ELR (cell line): Measurements from ENCODE around the gene MOB4.
"Not testable (repeated sequence)": the region's sequence is repeated elsewhere in the genome, so short reads cannot be mapped to it uniquely, and the experiment has no call there.

ENCODE experiments used
- DNase-seq: peaks from one replicate; pipeline ENCODE4 v3.0.0-alpha.2; 2015; ENCODE audit warnings: low read depth

Gene MOB4

DNA sequence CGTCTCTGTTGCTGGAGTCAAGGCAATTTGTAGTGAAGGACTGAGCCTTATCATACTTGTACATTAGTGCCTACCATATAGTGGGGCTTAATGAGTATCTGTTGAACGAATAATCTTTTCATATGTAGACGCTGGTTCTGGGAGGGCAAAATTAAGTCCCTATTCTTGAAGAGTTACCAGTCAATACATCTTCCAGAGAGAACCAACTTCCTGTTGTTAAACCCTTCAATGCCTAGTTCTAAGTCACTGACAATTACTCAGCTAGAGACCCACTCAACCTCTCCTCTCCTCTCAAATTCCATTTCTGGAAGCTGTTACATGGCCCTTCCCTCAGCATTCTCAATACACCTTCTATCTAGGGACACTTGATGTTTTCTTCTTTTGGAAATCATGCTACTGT lies 1.1 kb upstream of the MOB4 start:
- peak; percentile 58 for DNase-seq

DNA sequence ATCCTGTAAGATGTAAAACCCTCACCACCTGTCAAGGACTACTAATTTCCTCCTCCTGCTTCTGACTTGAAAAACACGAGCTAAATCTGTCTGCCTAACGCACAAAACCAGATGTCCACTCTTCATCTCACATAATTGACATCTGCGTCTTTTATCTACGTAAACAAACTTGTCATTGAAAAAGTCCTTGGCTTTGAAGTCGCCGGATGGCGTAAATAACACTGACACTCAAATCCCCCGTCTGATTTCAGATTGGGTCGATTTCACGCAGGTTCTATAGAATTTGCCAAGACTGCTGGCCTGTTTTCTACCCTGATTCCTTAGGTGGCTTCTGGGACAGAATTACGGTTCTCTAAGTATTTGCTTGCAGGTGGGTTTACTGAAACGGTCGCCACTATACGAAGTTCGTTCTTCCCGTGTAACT lies 539 bp upstream of the MOB4 start:
- no peak for DNase-seq

DNA sequence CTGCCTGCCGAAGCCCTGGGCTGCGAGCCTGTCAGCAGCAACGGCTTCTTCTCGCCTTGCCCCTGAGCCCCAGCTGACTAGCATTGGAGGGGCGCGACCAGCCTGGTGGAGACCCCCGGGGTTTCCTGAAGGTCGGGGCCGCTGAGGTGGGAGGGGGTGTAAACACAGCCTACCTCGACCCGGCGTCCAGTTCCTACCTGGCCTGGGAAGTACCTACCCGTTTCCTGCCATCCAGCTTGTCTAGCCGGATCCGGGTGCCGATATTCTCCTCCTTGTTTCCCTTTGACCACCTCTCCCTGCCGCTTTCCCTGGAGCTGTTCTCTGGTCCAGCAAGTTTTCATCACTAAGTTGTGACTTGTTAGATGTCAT lies 511 bp downstream of the MOB4 start:
- DNase-seq, result peak; percentile 56

DNA sequence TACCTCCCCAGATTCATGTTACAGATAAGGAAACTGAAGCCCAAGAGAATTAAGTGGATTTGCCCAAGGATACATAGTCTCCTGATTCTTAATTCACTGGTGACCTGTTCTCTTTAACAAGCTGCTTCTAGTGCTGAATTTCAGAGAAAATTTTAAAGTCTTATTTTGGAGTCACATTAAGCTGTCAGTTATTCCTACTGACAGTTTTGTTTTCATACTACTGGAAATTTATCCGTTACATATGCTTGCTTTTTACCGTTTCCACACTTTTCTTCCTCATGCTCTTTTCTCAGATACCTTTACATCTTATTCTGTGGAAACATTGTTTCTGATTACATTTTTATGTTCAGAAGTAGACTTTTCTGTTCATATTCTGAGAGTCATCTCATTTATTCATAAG lies 1.3 kb downstream of the MOB4 start:
- DNase-seq, result no peak

DNA sequence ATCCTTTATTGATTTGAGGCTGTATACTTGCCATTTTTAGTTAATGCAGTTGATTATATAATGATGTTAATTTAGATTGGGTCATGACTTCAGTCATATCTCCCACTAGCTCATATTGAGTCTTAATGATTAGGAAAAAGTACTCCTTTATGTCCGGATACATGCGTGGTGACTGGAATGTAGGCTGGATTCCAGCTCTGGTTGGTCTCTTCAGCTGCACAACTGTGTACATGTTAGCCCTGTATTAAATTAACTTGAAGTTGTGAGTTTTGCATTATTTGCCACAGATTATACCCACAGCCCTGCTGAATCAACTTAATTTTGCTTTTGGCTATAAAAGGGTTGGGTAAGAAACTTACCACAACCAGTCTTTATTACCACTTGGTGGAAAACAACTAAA lies 22.5 kb downstream of the MOB4 start:
- DNase-seq, result no peak

DNA sequence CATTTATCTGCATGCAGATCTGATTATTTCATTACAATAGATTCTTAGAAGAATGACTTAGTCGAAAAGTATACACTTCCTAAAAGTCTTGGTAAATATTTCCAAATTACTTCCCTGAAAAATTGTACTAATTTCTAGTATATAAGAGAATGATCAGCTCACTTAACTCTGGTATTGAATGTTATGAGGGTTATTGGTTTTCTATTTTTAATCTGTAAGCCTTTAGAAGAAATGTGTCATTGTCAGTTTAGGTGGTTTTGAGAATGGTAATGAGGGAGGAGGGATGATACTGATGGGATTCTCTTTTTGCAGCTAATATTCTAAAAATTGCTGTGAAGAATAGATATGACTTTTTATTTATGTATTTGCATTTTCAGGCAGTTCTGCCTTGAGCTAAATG lies 23.9 kb downstream of the MOB4 start:
- no peak for DNase-seq

DNA sequence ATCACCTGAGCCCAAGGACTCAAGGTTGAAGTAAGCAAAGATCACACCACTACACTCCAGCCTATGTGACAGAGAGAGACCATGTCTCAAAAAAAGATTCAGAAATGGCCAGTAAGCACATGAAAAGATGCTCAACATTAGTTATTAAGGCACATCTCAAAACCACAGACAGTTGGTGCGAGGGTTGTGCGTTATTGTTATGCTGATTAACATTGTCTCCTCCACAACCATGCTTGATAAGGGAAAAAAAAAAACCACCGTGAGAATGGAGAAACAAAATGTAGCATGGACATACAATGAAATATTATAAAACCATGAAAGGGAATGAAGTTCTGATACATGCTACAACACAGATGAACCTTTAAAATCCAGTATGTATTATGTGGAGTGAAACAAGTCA lies 27.3 kb downstream of the MOB4 start:
- no peak for DNase-seq

DNA sequence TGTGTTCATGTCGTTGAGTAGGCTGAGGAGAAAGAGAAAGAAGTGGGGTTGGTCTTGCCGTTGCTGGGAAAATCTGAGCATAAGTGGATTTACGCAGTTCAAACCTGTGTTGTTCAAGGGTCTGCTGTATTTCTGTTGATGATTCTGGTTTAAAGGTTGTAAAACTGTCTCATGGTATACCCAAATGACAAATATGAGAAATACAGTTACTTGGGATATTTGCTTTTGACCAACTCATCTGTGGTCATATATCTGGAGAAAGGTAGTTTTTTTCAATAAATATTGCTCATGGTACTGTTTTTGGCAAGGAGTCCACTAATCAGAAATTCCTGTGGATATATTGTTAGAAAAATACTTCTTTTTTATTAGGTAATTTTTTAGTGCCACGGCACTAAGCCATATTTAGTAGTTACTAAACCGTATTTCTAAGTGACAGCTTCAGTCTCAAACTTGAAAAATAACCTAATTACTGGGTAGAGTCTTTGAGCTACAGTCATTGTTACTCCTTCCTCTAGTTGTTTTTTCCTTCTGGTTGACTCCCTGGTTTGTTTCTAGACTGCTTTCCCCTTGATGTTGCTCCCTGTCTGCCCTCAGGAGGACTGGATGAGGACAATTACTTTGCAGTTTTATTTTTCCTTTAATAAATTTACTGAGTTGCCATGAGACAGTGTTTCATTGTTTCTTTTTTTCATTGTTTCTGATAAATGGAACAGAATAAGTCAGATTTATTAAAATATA lies 31.5 kb downstream of the MOB4 start:
- no peak for DNase-seq

DNA sequence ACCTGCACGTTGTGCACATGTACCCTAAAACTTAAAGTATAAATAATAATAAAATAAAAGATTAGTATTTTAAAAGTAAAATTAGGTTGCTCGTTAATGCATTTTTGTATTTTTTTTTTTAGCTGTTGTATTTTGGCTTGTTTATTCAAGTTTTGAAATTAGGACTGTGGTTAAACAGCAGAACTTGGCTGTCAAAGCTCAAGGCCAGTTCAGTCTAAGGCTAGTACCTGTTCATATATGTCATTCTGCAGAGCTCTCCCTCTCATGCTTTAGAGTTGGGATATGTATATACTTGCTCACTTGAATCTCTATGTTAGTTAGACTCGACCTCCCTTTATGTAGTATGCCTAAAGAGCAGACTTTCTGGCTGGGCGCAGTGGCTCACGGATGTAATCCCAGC lies 32.7 kb downstream of the MOB4 start:
- DNase-seq, result no peak

DNA sequence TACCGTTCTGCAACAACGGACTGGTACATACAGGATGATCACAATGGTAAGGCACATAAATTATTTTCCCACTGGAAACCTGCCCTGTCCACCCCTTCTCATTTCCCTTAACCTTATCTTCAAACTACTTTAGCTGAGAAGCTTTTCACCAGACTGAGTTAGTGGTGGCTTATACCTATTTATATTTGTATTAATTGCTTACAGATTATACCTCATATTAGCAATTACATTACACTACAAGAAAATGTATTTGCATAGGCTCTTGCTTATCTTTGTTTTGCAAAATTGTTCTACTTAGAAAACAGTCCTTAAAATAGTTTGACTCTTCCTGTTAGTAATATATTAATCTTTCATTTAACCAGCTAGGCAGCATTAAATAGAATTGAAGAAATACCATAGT lies 35.4 kb downstream of the MOB4 start:
- DNase-seq, result not testable (repeated sequence)

DNA sequence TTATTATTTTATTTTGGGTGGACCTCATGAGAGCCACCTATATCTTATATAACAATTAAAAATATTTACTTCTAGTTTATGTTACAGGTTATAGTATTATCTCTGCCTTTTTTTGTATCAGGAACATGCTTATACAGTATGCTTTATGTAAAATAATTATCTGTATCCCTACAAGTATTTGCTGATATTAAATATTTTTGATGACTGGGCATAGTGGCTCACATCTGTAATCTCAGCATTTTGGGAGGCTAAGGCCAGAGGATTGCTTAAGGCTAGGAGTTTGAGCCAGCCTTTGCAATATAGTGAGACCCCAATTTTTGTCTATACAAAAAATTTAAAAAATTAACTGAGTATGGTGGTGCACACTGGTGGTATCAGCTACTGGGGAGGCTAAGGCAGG lies 39.6 kb downstream of the MOB4 start:
- DNase-seq, result no peak

DNA sequence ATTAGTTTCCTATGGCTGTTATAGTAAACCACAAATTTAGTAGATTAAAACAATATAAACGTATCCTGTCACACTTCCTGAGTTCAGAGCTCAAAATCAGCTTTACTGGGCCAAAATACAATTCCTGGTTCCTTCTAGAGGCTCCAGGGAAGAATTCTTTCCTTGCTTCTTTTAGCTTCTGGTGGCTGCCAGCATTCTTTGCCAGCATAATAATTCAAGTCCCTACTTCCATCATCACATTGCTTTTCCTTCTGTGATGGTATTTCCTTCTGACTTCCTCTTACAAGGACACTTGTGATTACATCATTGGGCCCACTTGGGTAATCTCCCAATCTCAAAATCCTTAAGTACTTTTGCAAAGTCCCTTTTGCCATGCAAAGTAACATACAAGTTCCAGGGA lies 40.6 kb downstream of the MOB4 start:
- no peak for DNase-seq

DNA sequence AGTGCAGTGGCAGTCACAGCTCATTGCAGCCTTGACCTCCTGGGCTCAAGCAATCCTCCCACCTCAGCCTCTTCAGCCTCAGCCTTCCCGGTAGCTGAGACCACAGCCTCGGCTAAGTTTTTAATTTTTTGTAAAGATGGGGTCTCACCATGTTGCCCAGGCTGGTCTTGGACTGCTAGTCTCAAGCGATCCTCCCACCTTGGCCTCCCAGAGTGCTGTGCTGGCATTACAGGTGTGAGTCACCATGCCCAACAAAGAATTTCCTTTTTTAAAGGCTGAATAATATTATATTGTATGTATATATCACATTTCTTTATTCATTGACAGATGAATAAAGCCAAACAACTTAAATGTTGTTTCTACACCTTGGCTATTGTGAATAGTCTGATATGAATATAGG lies 42.5 kb downstream of the MOB4 start:
- DNase-seq, result peak; percentile 12

DNA sequence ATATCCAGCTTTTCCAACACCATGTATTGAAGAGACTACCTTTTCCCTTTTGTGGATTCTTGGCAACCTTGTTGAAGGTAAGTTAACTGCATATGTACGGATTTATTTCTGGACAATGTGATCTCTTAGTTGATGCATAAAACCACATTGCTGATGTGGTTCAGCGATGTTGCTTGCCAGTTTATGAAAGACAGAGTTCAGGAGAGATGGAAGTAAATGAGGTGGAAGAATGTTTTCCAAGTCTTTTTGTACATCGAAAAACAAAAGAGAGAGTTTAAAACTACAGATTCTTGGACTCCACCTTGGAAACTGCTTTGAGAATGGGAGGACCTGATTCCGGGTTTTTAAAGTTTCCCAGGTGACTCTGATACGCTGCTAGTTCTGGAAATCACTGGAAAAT lies 43.8 kb downstream of the MOB4 start:
- no peak for DNase-seq

DNA sequence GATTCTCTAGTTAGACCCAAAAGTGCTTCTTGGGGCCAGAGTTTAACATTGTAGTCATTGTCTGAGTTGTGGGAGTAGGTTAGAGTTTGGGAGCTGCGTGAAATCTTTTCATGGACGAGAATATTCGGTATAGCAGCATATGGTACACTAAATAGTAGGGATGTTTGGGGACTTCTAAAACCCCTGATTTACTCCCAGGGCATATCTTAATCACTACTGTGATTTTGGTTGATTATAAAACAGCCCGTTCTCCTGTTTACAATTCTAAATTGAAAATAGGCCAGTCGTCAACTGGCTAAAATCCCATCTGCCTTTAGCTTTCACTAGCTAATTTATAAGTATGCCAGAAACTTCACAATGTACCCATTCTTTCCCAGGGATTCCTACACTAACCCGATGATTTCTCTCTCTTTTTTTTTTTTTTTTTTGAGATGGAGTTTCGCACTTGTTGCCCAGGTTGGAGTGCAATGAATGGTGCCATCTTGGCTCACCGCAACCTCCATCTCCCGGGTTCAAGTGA lies 44.3 kb downstream of the MOB4 start:
- no peak for DNase-seq

DNA sequence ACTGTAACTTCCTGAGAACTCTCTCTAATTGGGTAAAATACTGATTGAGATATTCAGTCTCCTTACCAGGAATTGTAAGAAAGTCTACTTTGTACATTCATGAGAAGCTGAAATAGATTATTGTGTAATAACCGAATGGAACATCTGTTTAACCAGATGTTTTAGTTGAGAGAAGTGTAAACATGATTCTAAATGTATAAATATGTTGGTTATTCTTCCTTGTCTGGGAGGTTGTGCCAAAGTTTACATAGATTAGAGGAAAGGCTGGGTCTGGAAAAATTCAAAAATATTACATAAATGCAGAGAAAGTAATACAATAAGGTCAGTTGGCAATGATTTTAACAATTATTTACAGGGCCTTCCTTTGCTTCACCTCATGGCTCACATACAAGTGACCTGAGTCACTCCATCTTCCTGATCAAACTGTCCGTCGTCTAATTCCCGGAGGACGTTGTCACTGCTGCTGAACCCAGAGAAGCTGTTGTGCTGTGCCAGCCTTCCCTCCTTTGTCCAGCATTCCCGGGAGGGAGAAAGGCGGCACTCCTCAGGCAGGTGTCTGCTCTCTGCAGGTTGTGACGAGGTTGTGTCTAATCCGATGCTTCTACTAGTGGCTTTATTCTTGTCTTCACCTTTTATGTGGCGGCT lies 55.9 kb downstream of the MOB4 start:
- DNase-seq, result peak; percentile 60

DNA sequence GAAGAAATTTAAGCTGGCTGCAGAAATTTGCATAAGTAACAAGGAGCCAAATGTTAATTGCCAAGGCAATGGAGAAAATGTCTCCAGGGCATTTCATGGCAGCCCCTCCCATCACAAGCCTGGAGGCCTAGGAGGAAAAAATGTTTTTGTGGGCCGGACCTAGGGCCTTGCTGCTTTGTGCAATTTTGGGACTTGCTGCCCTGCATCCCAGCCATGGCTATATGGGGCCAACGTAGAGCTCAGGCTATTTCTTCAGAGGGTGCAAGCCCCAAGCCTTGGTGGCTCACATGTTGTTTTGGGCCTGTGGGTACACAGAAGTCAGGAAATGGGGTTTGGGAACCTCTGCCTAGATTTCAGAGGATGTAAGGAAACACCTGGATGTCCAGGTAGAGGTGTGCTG lies 57.7 kb downstream of the MOB4 start:
- DNase-seq, result no peak

DNA sequence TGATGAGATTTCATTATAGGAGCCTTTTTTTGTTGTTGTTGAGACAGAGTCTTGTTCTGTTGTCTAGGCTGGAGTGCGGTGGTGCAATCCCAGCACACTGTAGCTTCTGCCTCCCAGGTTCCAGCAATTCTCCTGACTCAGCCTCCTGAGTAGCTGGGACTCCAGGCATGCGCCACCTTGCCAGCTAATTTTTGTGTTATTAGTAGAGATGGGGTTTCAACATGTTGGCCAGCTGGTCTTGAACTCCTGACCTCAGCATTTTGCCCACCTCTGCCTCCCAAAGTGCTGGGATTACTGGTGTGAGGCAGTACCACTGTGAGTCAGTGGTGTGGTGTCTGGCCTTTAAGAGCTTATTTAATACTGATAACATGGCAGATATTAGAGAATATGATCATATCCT lies 60.1 kb downstream of the MOB4 start:
- DNase-seq, result no peak

DNA sequence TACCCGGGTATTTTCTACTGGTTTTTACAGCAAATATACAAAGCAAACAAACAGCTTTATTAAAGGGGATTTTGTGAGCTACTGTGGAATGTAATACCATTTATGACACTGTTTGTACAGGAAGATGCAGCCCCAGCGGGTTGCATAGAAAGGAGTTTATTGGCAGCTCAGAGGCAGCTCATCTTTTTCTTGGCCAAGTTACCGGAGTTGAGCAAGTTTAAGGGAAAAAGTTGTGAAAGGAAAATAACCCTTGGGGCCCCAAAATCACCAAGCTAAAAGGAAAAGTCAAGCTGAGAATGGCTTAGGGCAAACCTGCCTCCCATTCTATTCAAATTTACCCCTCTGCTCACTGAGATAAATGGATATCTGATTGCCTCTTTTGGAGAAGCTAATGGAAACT lies 60.8 kb downstream of the MOB4 start:
- no peak for DNase-seq

DNA sequence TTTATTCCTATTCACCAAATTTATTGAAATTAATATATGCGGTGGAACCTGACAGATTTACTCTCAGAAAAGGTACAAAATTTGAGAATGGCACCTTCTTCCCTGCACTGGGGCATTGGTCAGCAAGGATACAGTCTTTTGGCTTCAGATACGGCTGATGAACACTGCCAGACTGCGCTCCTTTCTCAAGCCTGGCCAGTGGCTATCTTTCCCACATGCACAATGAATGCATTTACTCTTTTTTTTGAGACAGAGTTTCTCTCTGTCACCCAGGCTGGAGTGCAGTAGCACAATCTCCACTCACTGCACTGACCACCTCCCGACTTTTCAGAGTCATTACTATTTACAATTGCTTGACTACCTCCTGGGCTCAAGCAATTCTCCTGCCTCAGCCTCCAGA lies 61.6 kb downstream of the MOB4 start:
- DNase-seq, result no peak

DNA sequence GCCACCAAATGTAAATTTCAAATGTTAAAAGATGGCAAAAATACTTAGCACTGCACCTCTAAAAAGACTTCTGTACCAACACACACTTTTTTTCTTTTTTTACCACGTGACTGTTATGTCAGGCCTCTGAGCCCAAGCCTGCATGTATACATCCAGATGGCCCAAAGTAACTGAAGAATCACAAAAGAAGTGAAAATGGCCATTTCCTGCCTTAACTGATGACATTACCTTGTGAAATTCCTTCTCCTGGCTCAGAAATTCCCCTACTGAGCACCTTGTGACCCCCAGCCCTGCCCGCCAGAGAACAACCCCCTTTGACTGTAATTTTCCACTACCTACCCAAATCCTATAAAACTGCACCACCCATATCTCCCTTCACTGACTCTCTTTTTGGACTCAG lies 62.4 kb downstream of the MOB4 start:
- DNase-seq, result not testable (repeated sequence)

DNA sequence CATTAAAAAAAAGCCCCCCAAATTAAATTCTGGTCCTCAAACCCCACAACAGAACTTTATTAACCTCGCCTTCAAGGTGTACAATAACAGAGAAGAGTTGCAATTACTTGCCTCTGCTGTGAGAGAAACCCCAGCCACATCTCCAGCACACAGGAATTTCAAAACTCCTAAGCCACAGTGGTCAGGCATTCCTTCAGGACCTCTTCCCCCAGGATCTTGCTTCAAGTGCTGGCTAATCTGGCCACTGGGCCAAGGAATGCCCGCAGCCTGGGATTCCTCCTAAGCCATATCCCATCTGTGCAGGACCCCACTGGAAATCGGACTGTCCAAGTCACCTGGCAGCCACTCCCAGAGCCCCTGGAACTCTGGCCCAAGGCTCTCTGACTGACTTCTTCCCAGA lies 64.3 kb downstream of the MOB4 start:
- not testable (repeated sequence) for DNase-seq

DNA sequence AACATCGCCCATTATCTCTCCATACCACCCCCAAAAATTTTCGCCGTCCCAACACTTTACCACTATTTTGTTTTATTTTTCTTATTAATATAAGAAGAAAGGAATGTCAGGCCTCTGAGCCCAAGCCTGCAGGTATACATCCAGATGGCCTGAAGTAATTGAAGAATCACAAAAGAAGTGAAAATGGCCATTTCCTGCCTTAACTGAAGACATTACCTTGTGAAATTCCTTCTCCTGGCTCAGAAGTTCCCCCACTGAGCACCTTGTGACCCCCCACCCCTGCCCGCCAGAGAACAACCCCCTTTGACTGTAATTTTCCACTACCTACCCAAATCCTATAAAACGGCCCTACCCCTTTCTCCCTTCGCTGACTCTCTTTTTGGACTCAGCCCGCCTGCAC lies 71.4 kb downstream of the MOB4 start:
- DNase-seq, result not testable (repeated sequence)
